ENCODE data around the gene EDNRB. TPM values are rescaled to one million over a fixed set of nuclear protein-coding genes. Genes with fewer than 3 reads are reported as not detected.

Gene EDNRB
- polyA plus RNA-seq, 1 of the 3 experiments (the other 2 are of a cell fraction) = not detected

- Histone ChIP-seq H3K27me3 (ENCODE audit: insufficient read depth) (no peaks in the 10 kb centered on the region; the same call in 1 of the 2 replicates), H3K4me2 (no peak overlapping the region), H3K36me3 (replicated peaks in 1 of 2; ENCODE audit: control insufficient read depth in 1 of 2, insufficient read depth in 2 of 2, low read length in 1 of 2) (no peaks in the 10 kb centered on the region), H3K9ac (no peak overlapping the region), H4K20me1 (ENCODE audit: insufficient read depth) (no peaks in the 10 kb centered on the region), H3K4me3 (ENCODE audit: low read depth in 2 of 2, low read length in 1 of 2) (no peak overlapping the region), H3K4me1 (ENCODE audit: control insufficient read depth in 1 of 2, insufficient read depth in 2 of 2, low read depth in 1 of 2, low read length in 1 of 2) (no peaks in the 10 kb centered on the region), H3K79me2 (ENCODE audit: insufficient read depth) (no peaks in the 10 kb centered on the region), H3K9me3 (no peaks in the 10 kb centered on the region), H3K9me2 (no peaks in the 10 kb centered on the region), H2AFZ (ENCODE audit: low read depth) (no peak overlapping the region), H3F3A (replicated peaks; ENCODE audit: insufficient read depth) (no peaks in the 10 kb centered on the region), H3K27ac (ENCODE audit: low read depth in 2 of 2, low read length in 1 of 2) (no peak overlapping the region)
- WGBS (ENCODE audit: low lambda C conversion rate) = 19% methylated on average over 1 of the region's 1 CpG
- TF ChIP-seq PBX3 (IDR thresholded peaks at IDR 0.05) = no peak
- no peak for TF ChIP-seq ELF1 (IDR thresholded peaks at IDR 0.05)
- no peak for TF ChIP-seq GATA2 (CRISPR knock-in tag; IDR thresholded peaks at IDR 0.05)
- no peak for TF ChIP-seq JUND (IDR thresholded peaks at IDR 0.05)
- no peak for TF ChIP-seq USF2 (IDR thresholded peaks at IDR 0.05; ENCODE audit: borderline replicate concordance, low read depth, low read length)
- TF ChIP-seq POLR2AphosphoS5 (IDR thresholded peaks at IDR 0.05; ENCODE audit: low read depth, low read length) = no peak
- TF ChIP-seq MAX (IDR thresholded peaks at IDR 0.05; ENCODE audit: low read depth) = no peak
- TF ChIP-seq RFX5 (IDR thresholded peaks at IDR 0.05; ENCODE audit: low read length) = no peak
- TF ChIP-seq SIN3A (IDR thresholded peaks at IDR 0.05; ENCODE audit: borderline replicate concordance, low read depth, low read length) = no peak
- TF ChIP-seq MEF2A (IDR thresholded peaks at IDR 0.05; ENCODE audit: borderline replicate concordance, low read depth) = no peak
- TF ChIP-seq EP300 (IDR thresholded peaks at IDR 0.05; ENCODE audit: borderline replicate concordance in 1 of 2, low read depth in 1 of 2, low read length in 1 of 2) = no peak
- TF ChIP-seq RAD21 (IDR thresholded peaks at IDR 0.05; ENCODE audit: low read length) = no peak
- TF ChIP-seq FOXJ3 (CRISPR knock-in tag; IDR thresholded peaks at IDR 0.05) = no peak
- no peak for TF ChIP-seq TEAD4 (IDR thresholded peaks at IDR 0.05; ENCODE audit: borderline replicate concordance, insufficient read depth)
- no peak for TF ChIP-seq ZBTB33 (IDR thresholded peaks at IDR 0.05; ENCODE audit: borderline replicate concordance, low read depth)
- TF ChIP-seq RXRA (IDR thresholded peaks at IDR 0.05; ENCODE audit: borderline replicate concordance, low read depth) = no peak
- TF ChIP-seq IRF3 (IDR thresholded peaks at IDR 0.05; ENCODE audit: low read depth, low read length) = no peak
- TF ChIP-seq GABPA (IDR thresholded peaks at IDR 0.05; ENCODE audit: low read depth) = no peak
- CTCF ChIA-PET = no interaction called here
- POLR2A ChIA-PET = no interaction called here
- DNase-seq = no peak
Measured at GRCh38 chr13:77911751-77912150, 6.9 kb downstream of the EDNRB start.
